Prostate gland (tissue), 2 donors: ENCODE results near the gene PSMB3.

Experiments
- POLR2A ChIP-seq: fragments of 450-650 bp; IDR thresholded peaks from one replicate; pipeline ENCODE4 v1.6.1; 2016; ENCODE audit warnings: antibody characterized with exemption, mild to moderate bottlenecking
- POLR2AphosphoS5 ChIP-seq: sonication (generic); formaldehyde crosslinking; IDR thresholded peaks from one replicate; pipeline ENCODE4 v1.6.1; 2017; ENCODE audit warnings: antibody characterized with exemption
- TF ChIP-seq, protein P1 (sequence below), 4 experiments: fragments of 200-600 bp in 2 of 4; fragments of 450-650 bp in 2 of 4; sonication (generic) in 2 of 4; IDR thresholded peaks; 1 replicate in 3 of 4; 2 replicates in 1 of 4; pipeline ENCODE4 v1.5.1; 2016 to 2019; ENCODE audit warnings: antibody characterized with exemption in 4 of 4, mild to moderate bottlenecking in 2 of 4, moderate library complexity in 2 of 4

DNA sequence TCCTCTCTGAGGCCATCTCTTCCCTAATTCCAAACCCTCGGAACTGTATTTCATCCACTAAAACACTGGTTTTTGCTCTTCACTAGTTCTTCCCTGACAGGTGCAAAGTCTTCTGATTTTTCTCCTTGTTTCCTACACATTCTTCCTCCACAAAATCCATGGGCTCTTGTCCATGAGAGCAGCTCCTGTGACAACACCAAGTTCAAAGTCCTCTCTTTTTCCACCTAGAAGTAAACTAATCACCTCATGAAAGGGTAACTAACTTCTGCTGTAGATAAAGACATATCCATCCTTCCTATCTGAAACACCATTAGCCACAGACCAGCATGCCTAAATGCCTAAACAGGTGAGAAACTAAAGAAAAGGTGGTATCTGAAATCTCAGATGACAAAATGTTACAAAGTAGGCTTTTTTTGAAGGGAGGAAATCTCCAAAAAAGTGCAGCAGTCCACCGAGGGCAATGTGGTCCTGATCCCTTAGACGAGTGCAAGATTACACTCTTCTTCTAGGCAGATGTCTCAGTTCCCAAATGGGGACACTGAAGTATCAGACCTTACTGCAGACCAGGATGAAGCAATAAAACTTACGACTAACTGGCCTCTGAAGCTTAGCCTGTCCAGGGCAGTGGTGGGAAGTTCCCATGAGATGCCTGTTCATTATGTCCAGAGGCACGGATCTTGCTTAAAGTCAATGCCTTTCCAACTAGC, 44.1 kb downstream of the PSMB3 start:
- TF ChIP-seq, protein P1, sequence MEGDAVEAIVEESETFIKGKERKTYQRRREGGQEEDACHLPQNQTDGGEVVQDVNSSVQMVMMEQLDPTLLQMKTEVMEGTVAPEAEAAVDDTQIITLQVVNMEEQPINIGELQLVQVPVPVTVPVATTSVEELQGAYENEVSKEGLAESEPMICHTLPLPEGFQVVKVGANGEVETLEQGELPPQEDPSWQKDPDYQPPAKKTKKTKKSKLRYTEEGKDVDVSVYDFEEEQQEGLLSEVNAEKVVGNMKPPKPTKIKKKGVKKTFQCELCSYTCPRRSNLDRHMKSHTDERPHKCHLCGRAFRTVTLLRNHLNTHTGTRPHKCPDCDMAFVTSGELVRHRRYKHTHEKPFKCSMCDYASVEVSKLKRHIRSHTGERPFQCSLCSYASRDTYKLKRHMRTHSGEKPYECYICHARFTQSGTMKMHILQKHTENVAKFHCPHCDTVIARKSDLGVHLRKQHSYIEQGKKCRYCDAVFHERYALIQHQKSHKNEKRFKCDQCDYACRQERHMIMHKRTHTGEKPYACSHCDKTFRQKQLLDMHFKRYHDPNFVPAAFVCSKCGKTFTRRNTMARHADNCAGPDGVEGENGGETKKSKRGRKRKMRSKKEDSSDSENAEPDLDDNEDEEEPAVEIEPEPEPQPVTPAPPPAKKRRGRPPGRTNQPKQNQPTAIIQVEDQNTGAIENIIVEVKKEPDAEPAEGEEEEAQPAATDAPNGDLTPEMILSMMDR (IDR thresholded peaks at IDR 0.05) = no peak
- TF ChIP-seq POLR2A (no peak), POLR2AphosphoS5 (no peak)
